ENCODE results near the gene TMEM163. TPM values are rescaled to one million over a fixed set of nuclear protein-coding genes. Genes with fewer than 3 reads are reported as not detected.
"Not testable (repeated sequence)": the region's sequence is repeated elsewhere in the genome, so short reads cannot be mapped to it uniquely, and the experiment has no call there.

The TMEM163 gene
- total RNA-seq, 1 donor from 2014 or later, result 0.21 TPM

DNA sequence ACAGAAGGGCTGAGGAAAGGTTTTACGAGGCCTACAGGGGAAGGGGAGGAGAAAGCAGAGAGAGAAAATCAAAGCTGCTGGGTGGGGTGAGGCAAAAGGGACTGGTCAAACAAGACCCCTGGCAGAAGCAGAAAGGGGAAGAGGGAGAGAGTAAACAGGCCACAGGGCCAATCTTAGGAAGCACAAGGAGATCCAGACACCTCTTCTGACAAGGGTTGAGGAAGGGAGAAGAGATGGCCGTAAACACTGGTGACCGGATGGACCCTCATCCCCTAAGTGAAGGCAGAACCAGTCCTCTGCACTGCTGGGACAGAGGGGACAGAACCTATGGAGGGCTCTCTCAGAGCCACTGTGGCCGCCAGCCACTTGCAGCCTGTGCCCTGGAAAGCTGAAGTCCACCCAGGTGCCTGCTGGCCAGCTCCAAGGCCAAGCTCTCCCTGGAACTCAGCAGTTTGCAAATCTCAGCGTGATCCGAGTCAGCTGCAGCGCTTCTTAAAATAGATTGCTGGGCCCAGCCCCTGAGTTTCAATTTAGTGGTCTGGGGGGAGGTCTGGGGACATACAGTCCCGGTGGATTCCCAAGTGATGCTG lies 108.8 kb downstream of the TMEM163 start:
- Mint-ChIP-seq H3K9me3 (peaks cover 27% of the 10 kb centered on the region), H3K4me1 (ENCODE audit: low read depth) (no peaks in the 10 kb centered on the region), H3K27me3 (ENCODE audit: insufficient read depth) (peaks cover 2% of the 10 kb centered on the region), H3K4me3 (no peak overlapping the region), H3K36me3 (ENCODE audit: low read depth) (no peaks in the 10 kb centered on the region), H3K27ac (no peak overlapping the region)
- no peak for DNase-seq (ENCODE audit: low spot score)
- intact Hi-C loops (cut with micrococcal nuclease), result no loop called here

DNA sequence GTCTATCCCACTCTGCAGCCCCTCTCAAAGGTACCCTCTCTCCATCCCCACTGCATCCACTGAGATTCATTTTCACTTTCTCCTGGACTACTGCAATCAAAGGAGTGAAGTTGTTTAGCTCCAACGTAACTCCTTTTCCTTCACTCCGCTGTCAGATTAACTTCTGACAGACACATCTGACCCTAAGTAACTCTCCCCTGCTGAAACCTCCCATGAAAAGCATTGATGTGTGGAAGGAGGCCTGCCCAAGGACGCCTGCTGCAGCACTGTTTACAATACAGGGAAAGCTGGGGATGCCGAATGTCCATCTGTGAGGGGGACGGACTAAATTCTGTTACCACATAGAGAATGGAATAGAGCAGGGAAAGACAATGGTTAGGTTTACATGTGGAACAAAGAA lies 114.8 kb downstream of the TMEM163 start:
- no peak for DNase-seq (ENCODE audit: low spot score)
- Mint-ChIP-seq H3K4me1 (ENCODE audit: low read depth) (no peaks in the 10 kb centered on the region), H3K4me3 (no peak overlapping the region), H3K36me3 (ENCODE audit: low read depth) (no peaks in the 10 kb centered on the region), H3K27ac (no peak overlapping the region), H3K27me3 (ENCODE audit: insufficient read depth) (peaks cover 5% of the 10 kb centered on the region), H3K9me3 (peaks cover 12% of the 10 kb centered on the region)
- intact Hi-C loops (cut with micrococcal nuclease), result no loop called here

DNA sequence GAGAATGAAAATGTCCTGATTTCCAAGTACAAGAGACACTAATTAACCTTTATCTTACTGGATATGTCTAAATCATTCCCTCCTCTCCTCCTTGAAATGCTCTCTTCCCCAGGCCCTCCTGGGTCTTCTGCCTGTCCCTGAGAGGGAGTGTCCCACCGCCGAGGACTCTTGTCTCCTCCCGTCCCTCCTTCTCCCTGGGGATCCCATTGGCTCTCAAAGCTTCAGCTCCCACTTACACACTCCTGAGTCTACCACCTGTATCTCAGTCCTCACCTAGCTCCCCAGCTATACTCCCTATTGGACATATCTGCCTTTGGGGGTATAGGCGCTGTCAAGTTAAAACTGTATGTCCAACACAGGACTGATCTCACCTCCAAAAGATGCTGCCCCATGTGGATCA lies 116.1 kb downstream of the TMEM163 start:
- intact Hi-C loops (cut with micrococcal nuclease), result no loop called here
- H3K27ac Mint-ChIP-seq, result no peak overlapping the region
- no peak overlapping the region for H3K4me3 Mint-ChIP-seq
- peaks cover 15% of the 10 kb centered on the region for H3K9me3 Mint-ChIP-seq
- DNase-seq (ENCODE audit: low spot score), result no peak
- no peaks in the 10 kb centered on the region for H3K4me1 Mint-ChIP-seq (ENCODE audit: low read depth)
- H3K36me3 Mint-ChIP-seq (ENCODE audit: low read depth), result no peaks in the 10 kb centered on the region
- peaks cover 5% of the 10 kb centered on the region for H3K27me3 Mint-ChIP-seq (ENCODE audit: insufficient read depth)

DNA sequence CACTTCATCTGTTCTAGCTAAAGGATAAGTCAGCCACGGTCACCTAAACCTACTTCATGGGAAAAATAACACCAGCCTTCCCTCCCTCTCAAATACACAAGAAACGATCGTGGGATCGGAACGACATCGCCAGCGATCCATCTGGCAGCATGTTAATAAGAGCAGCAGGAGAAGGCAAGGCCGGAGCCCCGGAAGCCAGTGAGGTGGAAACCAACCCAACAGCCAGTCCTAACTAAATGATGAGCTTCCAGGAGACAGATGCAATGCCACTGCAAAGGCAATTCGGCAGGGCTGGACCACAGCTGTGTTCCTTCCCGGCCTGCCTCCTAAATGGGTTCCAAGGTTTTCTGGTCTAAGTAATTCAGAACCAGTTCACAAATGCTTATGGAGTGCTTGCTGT lies 117.5 kb downstream of the TMEM163 start:
- DNase-seq (ENCODE audit: low spot score), result no peak

DNA sequence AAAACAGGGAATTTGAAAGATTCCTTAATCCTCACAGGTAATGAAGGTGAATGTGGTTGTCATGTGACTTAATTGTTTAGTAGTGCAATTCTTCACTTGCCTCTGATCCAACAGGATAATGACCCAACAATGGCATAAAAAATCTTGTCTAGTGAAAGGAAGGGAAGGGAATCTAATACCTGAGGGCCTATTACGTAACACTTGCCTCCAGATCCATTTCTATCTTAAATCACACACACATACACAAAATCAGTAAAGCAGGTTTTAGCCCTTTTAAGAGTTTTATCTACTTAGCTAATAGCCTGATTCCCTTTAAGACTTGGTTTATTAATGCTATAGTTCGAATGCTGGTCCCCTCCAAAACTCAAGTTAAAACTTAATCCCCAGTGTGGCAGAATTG lies 118.6 kb downstream of the TMEM163 start:
- Mint-ChIP-seq H3K27ac (no peak overlapping the region), H3K4me1 (ENCODE audit: low read depth) (no peaks in the 10 kb centered on the region)
- intact Hi-C loops (cut with micrococcal nuclease), result no loop called here

More for the DNA sequence above, 117.5 kb downstream of the TMEM163 start:
- Mint-ChIP-seq H3K9me3 (peaks cover 10% of the 10 kb centered on the region), H3K27ac (no peak overlapping the region), H3K4me1 (ENCODE audit: low read depth) (no peaks in the 10 kb centered on the region), H3K4me3 (no peak overlapping the region), H3K27me3 (ENCODE audit: insufficient read depth) (peaks cover 5% of the 10 kb centered on the region), H3K36me3 (ENCODE audit: low read depth) (no peaks in the 10 kb centered on the region)
- intact Hi-C loops (cut with micrococcal nuclease), result no loop called here

DNA sequence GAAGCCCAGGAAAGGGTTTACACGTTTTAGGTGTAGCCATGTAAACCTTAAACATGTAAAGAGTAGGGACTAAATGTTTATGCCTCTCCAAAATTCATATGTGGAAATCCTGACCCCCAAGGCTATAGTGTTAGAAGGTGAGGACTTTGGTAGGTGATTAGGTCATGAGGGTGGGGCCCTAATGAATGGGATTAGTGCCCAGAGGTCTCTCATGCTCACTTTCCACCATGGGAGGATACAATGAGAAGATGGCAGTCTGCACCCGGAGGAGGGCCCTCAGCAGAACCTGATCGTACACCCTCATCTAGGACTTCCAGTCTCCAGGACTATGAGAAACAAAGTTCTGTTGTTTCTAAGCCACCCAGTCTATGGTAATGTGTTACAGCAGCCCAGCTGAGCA lies 119.6 kb downstream of the TMEM163 start:
- intact Hi-C loops (cut with micrococcal nuclease), result no loop called here
- no peak overlapping the region for H3K4me3 Mint-ChIP-seq

More for the DNA sequence above, 118.6 kb downstream of the TMEM163 start:
- H3K4me3 Mint-ChIP-seq, result no peak overlapping the region
- DNase-seq (ENCODE audit: low spot score), result no peak
- H3K27me3 Mint-ChIP-seq (ENCODE audit: insufficient read depth), result peaks cover 5% of the 10 kb centered on the region
- H3K36me3 Mint-ChIP-seq (ENCODE audit: low read depth), result no peaks in the 10 kb centered on the region
- H3K9me3 Mint-ChIP-seq, result peaks cover 9% of the 10 kb centered on the region

DNA sequence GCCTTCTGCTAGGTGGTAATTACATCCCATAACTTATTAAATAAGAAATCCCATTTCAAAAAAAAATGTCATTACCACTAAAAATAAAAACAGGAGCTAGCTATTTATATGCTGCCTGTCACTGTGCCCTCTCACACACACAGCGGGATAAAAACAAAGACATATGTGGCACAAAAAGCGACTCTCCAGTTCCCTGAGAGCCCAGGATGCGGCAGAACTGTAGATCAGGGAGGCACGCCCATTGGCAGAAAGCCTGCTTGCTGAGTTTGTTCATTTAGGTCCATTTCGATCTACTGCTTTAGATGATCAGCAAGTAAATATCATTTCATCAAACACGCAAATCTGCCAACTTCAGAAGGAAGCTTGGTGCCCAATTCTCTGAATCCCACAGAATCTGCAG lies 124.4 kb downstream of the TMEM163 start:
- Mint-ChIP-seq H3K27me3 (ENCODE audit: insufficient read depth) (no peaks in the 10 kb centered on the region), H3K27ac (no peak overlapping the region), H3K4me3 (no peak overlapping the region), H3K4me1 (ENCODE audit: low read depth) (no peaks in the 10 kb centered on the region), H3K36me3 (ENCODE audit: low read depth) (no peaks in the 10 kb centered on the region), H3K9me3 (peaks cover 25% of the 10 kb centered on the region)
- intact Hi-C loops (cut with micrococcal nuclease), result no loop called here
- DNase-seq (ENCODE audit: low spot score), result no peak

More for the DNA sequence above, 119.6 kb downstream of the TMEM163 start:
- Mint-ChIP-seq H3K27ac (no peak overlapping the region), H3K4me1 (ENCODE audit: low read depth) (no peaks in the 10 kb centered on the region), H3K36me3 (ENCODE audit: low read depth) (no peaks in the 10 kb centered on the region), H3K27me3 (ENCODE audit: insufficient read depth) (peaks cover 5% of the 10 kb centered on the region), H3K9me3 (peaks cover 9% of the 10 kb centered on the region)
- no peak for DNase-seq (ENCODE audit: low spot score)

DNA sequence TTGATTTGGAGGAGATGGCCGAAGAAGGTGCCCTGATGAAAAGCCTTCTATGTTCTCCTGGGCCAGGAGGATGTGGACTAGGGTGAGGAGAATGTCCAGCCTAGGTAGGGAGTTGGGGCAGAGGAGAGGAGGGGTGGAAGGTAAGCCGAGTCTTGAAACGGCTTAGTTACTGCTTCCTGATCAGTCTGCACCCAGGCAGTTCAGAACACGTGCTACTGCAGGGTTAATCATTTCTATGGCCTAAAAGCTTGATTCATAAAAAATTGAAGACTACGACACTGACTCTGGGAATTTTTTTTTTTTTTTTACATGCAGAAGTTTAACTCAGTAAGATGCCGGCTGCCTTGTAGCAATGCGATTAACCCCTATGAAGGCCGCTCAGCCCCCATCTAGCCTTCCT lies 125.3 kb downstream of the TMEM163 start:
- Mint-ChIP-seq H3K36me3 (ENCODE audit: low read depth) (peaks cover 2% of the 10 kb centered on the region), H3K9me3 (peaks cover 31% of the 10 kb centered on the region), H3K27ac (no peak overlapping the region), H3K27me3 (ENCODE audit: insufficient read depth) (no peaks in the 10 kb centered on the region), H3K4me1 (ENCODE audit: low read depth) (no peaks in the 10 kb centered on the region), H3K4me3 (no peak overlapping the region)
- no peak for DNase-seq (ENCODE audit: low spot score)
- intact Hi-C loops (cut with micrococcal nuclease), result no loop called here

DNA sequence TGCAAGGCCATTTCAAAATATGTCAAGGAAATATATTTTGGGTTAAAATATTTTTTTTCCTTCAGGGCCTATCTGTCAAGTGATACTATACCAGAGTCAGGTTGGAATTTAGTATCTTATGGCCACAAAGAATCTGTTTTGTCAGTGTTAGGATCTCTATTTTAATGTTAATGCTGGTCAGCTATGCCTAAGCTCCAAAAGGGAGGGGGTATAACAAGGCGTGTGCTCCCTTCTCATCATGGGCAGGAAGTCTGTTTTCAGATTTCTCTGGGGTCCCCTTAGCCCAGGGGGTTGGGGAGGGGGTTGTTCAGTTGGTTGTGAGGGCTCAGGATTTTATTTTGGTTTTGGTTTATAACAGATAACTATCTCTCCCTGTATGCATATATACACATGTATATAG lies 126.4 kb downstream of the TMEM163 start:
- H3K9me3 Mint-ChIP-seq, result peaks cover 36% of the 10 kb centered on the region
- H3K27ac Mint-ChIP-seq, result no peak overlapping the region
- H3K36me3 Mint-ChIP-seq (ENCODE audit: low read depth), result peaks cover 2% of the 10 kb centered on the region
- H3K27me3 Mint-ChIP-seq (ENCODE audit: insufficient read depth), result no peaks in the 10 kb centered on the region
- H3K4me3 Mint-ChIP-seq, result no peak overlapping the region
- intact Hi-C loops (cut with micrococcal nuclease), result no loop called here
- H3K4me1 Mint-ChIP-seq (ENCODE audit: low read depth), result no peaks in the 10 kb centered on the region
- no peak for DNase-seq (ENCODE audit: low spot score)

DNA sequence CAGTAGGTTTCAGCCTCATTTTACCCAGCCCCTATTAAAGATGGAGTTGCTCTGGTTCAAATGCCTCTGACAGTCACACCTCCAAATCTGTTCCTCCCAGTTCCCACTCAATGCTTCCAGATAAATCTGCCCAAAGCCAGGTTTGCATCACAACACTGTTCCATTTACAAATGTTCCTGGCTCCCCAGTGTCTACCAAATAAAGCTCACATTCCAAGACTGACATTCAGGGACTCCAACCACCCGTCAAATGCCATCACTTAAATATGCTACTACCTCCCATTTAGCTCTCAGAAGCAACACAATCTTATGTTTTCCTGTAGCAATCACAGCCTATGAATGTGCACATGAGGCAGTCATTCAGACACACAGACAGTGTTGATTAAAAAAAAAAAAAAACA lies 127.3 kb downstream of the TMEM163 start:
- H3K36me3 Mint-ChIP-seq (ENCODE audit: low read depth), result peaks cover 2% of the 10 kb centered on the region
- H3K9me3 Mint-ChIP-seq, result peaks cover 38% of the 10 kb centered on the region
- intact Hi-C loops (cut with micrococcal nuclease), result loop anchor here (2.0 kb wide), 1 partner anchor 21 kb away; no protein-coding TSS in a partner anchor
- no peaks in the 10 kb centered on the region for H3K27me3 Mint-ChIP-seq (ENCODE audit: insufficient read depth)
- no peaks in the 10 kb centered on the region for H3K4me1 Mint-ChIP-seq (ENCODE audit: low read depth)
- no peak for DNase-seq (ENCODE audit: low spot score)
- H3K4me3 Mint-ChIP-seq, result no peak overlapping the region
- no peak overlapping the region for H3K27ac Mint-ChIP-seq

DNA sequence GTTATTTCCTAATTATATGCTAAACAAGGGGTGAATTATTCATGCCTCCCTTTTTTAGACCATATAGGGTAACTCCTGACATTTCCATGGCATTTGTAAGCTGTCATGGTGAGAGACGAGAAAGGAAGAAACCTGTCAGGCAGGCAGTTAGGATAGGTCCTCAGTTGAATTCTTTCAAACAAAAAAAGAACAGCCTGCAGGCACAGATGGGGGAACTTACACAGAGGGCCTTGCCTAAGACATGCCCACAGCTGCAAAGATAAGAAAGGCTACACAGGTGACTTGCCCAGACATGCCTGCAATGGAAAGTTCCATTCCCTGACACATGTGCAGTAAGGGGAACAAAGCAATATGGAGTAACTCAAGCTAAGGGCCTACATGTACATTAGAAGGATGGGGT lies 128.1 kb downstream of the TMEM163 start:
- H3K4me1 Mint-ChIP-seq (ENCODE audit: low read depth), result no peaks in the 10 kb centered on the region

DNA sequence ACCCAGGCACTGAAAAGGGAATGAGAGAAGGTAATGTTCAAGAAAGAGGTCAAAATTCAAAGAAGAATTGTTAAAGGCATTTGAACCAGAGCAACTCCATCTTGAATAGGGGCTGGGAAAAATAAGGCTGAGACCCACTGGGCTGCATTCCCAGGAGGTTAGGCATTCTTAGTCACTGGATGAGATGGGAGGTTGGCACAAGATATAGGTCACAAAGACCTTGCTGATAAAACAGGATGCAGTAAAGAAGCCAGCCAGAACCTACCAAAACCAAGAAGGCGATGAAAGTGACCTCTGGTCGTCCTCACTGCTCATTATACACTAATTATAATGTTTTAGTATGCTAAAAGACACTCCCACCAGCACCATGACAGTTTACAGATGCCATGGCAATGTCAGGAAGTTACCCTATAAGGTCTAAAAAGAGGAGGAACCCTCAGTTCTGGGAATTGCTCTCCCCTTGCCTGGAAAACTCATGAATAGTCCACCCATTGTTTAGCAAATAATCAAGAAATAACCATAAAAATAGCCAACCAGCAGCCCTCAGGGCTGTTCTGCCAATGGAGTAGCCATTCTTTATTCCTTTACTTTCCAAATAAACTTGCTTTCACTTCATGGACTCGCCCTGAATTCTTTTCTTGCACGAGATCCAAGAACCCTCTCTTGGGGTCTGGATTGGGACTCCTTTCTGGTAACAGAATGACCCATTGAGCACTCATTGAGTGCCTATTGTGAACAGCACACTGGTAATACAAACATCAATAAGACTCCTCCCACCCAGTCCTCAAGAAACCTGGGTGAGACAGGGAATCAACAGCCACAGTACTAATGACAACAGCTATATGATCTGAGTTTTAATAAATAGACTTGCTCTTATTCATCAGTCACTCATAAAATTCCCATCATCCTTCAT lies 129.4 kb downstream of the TMEM163 start:
- H3K9me3 Mint-ChIP-seq, result peaks cover 38% of the 10 kb centered on the region
- H3K27me3 Mint-ChIP-seq (ENCODE audit: insufficient read depth); H3K4me1 Mint-ChIP-seq (ENCODE audit: low read depth); H3K27ac Mint-ChIP-seq; DNase-seq (ENCODE audit: low spot score); H3K36me3 Mint-ChIP-seq (ENCODE audit: low read depth); H3K4me3 Mint-ChIP-seq: not testable (repeated sequence)
- intact Hi-C loops (cut with micrococcal nuclease), result loop anchor here (2.0 kb wide), 1 partner anchor 19 kb away; no protein-coding TSS in a partner anchor

More for the DNA sequence above, 128.1 kb downstream of the TMEM163 start:
- no peak for DNase-seq (ENCODE audit: low spot score)
- Mint-ChIP-seq H3K27ac (no peak overlapping the region), H3K4me3 (no peak overlapping the region), H3K27me3 (ENCODE audit: insufficient read depth) (no peaks in the 10 kb centered on the region), H3K36me3 (ENCODE audit: low read depth) (peaks cover 2% of the 10 kb centered on the region), H3K9me3 (peaks cover 38% of the 10 kb centered on the region)
- intact Hi-C loops (cut with micrococcal nuclease), result loop anchor here (2.0 kb wide), 1 partner anchor 20 kb away; no protein-coding TSS in a partner anchor

DNA sequence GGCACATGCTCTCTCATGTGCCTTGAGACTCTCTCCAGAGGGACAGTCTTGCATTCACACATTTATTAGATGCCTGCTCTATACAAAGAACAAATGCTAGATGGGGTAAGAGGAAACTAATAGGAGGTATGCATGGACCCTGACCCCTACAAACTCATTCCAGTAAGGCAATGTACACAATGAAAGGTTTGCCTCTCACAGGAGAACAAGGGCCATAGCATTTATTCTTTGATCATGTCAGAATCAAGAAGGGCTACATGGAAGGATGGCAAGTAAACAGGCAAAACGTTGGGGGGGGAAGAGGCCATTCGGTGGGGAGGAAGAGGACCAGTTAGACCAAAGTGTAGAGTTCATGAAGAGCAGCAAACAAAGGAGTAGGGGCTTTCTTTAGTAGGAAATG lies 130.2 kb downstream of the TMEM163 start:
- no peak overlapping the region for H3K4me3 Mint-ChIP-seq
- H3K9me3 Mint-ChIP-seq, result peaks cover 38% of the 10 kb centered on the region
- no peak overlapping the region for H3K27ac Mint-ChIP-seq
- H3K36me3 Mint-ChIP-seq (ENCODE audit: low read depth), result peaks cover 2% of the 10 kb centered on the region
- H3K27me3 Mint-ChIP-seq (ENCODE audit: insufficient read depth), result no peaks in the 10 kb centered on the region
- intact Hi-C loops (cut with micrococcal nuclease), result no loop called here
- no peak for DNase-seq (ENCODE audit: low spot score)
- H3K4me1 Mint-ChIP-seq (ENCODE audit: low read depth), result no peaks in the 10 kb centered on the region
